ENCODE results near the gene HADHA.
"Not testable (repeated sequence)": the region's sequence is repeated elsewhere in the genome, so short reads cannot be mapped to it uniquely, and the experiment has no call there.

The HADHA gene

DNA sequence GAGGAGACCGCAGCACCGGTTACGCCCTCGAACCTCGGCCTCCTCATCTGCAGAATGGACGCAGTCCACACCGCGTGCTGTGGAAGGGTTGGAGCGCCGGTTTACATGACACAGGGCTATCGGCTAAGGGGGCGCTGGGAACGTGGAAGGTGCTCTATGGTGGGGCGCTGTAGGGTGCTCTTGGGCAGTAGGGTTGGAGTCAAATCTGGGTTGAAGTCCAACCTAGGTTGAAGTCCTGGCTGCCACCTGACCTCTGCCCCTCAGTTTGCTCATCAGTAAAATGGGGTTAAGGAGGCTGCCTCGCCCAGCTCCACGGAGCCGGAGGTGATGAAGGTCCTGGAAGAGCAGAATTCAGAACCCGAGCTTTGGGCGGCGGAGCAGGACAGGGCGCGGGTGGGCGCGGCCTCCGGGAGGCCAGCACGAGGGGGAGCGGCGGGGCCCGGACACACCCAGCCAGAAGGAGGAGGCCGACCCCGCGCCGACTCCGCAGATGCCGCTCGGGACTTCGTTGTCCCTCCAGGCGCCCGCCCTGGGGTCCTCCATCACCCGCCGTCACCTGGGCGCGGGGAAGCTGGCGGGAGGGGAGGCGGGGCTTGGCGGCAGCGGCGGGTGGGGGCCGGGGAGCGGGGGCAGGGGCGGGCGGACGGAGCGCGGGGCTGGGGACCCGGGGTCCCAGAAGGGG lies 72.1 kb downstream of the HADHA start:
- no peak for TF ChIP-seq ZFX (IDR thresholded peaks at IDR 0.05)
- TF ChIP-seq, protein P1, sequence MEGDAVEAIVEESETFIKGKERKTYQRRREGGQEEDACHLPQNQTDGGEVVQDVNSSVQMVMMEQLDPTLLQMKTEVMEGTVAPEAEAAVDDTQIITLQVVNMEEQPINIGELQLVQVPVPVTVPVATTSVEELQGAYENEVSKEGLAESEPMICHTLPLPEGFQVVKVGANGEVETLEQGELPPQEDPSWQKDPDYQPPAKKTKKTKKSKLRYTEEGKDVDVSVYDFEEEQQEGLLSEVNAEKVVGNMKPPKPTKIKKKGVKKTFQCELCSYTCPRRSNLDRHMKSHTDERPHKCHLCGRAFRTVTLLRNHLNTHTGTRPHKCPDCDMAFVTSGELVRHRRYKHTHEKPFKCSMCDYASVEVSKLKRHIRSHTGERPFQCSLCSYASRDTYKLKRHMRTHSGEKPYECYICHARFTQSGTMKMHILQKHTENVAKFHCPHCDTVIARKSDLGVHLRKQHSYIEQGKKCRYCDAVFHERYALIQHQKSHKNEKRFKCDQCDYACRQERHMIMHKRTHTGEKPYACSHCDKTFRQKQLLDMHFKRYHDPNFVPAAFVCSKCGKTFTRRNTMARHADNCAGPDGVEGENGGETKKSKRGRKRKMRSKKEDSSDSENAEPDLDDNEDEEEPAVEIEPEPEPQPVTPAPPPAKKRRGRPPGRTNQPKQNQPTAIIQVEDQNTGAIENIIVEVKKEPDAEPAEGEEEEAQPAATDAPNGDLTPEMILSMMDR (conservative IDR thresholded peaks at IDR 0.05), result no peak
- H3K27ac ChIP-seq, result no peak overlapping the region

DNA sequence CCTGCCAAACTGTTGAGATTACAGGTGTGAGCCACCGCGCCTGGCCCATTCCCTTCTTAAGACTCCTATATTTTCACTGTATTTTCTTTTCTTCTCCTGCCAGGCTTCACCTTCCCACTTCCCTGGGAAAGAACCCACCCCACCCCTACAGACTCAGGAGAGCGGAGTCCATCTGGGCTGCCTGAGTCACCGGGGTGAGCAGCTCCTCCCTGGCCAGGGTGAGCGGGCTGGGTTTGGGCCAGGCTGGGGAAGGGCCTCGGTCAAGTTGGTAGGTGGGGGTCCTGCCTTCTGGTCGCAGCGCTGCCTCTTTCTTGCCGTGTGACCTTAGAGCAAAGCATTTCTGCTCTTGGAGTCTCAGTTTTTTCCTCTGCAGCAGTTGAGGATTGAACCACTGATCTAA lies 73.6 kb downstream of the HADHA start:
- H3K27ac ChIP-seq, result no peak overlapping the region
- TF ChIP-seq ZFX (IDR thresholded peaks at IDR 0.05), result no peak
- TF ChIP-seq, protein P1 (conservative IDR thresholded peaks at IDR 0.05), result no peak

DNA sequence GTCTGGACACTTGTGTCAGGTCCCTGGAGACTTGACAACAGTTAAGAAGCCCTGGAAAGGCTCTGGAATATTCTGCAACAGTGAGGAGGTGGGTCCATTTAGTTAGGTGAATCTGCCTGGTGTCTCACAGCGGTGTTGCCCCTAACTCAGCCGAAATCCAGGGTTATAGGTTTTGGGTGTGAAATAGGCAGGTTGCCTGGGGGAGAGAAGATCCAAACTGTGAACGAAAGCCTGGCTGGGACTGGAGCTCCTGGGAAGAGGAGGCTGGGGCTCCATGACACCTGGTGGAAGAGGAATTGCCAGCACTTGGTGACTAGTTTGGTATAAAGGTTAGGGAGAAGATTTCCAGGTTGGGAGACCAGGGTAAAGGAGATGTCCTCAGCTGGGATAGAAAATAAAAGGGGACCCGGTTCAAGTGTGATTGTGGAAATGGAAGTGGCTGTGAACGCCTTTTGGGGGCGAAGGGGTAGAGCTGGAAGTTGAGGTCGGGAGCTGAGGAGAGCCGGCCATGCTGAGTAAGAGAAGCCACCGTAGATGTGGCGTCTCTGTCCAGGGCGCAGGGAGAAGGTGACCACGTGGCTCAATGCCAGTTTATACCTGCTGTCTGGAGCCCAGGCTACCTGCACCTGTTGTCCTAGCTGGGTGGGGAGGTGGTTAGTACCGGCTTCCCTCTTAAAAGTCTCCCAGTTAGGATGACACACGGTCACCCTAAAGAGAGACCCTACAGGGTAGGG lies 74.6 kb downstream of the HADHA start:
- no peak overlapping the region for H3K27ac ChIP-seq
- no peak for TF ChIP-seq ZFX (IDR thresholded peaks at IDR 0.05)
- TF ChIP-seq, protein P1 (conservative IDR thresholded peaks at IDR 0.05), result no peak

DNA sequence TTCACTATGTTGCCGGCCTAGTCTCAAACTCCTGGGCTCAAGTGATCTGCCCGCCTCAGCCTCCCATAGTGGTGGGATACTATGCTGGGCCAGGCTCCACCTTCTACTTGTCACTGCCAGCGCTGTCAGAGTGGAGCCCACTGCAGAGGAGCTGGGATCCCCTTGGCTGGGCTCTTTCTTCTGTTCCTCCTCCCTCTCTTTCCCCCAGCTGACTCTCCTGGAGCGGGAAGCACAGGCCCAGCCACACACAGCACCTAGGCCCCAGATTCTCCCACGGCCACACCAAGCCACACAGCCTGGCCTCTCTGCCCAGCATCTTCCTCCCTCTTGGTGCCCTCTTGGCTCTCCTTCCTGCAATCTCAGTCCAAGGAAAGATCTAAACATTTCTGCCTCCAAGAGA lies 75.2 kb downstream of the HADHA start:
- no peak for TF ChIP-seq ZFX (IDR thresholded peaks at IDR 0.05)
- TF ChIP-seq, protein P1 (conservative IDR thresholded peaks at IDR 0.05), result no peak
- no peak overlapping the region for H3K27ac ChIP-seq

DNA sequence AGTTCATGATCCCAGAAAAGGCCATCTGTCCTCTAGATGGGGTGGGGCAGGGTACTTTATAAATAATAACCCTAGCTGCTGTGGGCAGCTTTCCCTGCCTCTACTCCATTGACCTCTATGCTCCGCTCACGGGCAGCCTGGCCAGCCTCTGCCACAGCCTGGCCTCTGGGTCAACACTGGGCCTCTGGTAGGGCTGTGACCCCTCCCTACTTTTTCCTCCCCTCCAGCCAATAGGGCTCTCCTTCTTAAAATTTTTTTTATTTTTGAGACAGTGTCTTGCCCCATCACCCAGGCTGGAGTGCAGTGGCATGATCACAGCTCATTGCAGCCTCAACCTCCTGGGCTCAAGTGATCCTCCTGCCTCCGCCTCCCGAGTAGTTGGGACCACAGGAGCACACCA lies 75.6 kb downstream of the HADHA start:
- no peak for TF ChIP-seq ZFX (IDR thresholded peaks at IDR 0.05)
- TF ChIP-seq, protein P1 (conservative IDR thresholded peaks at IDR 0.05), result no peak
- H3K27ac ChIP-seq, result no peak overlapping the region

DNA sequence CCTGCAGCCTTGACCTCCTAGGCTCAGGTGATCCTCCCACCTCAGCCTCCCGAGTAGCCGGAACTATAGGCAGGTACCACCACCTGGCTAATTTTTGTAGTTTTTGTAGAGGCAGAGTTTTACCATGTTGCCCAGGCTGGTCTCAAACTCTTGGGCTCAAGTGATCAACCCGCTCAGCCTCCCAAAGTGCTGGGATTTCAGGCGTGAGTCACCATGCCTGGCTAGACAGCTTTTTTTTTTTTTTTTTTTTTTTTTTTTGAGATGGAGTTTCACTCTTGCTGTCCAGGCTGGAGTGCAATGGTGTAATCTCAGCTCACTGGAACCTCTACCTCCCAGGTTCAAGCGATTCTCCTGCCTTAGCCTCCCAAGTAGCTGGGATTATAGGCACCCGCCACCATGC lies 77.9 kb downstream of the HADHA start:
- not testable (repeated sequence) for H3K27ac ChIP-seq

DNA sequence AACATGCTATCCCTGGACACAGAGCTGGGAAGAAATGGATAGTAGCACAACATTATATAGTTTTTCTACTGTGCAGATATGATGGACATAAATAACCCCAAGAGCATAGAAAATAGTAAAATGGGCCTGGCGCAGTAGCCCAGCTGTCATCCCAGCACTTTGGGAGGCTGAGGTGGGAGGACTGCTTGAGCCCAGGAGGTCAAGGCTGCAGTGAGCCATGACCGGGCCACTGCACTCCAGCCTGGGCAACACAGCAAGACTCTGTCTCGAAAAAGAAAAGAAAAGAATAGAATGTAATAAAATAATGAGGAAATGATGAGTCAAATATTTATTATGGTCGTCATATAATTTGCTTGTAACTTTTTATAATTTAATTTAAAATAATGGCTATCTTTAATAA lies 79.0 kb downstream of the HADHA start:
- H3K27ac ChIP-seq, result no peak overlapping the region
- TF ChIP-seq, protein P1 (conservative IDR thresholded peaks at IDR 0.05), result no peak
- no peak for TF ChIP-seq ZFX (IDR thresholded peaks at IDR 0.05)

Measured in C4-2B (cell line).